Left cardiac atrium (tissue), 2 donors: ENCODE results near the gene FAM53A. TPM values are rescaled to one million over a fixed set of nuclear protein-coding genes. Genes with fewer than 3 reads are reported as not detected.

Experiments used
- total RNA-seq, 2 donors: library from RNA; stranded (reverse); fragmentation: NEBNext Ultra II Directional; extraction: Animal tissue kit (Norgen Biotek cat#: 25700); gene quantifications; one replicate each; pipeline ENCODE4 v1.2.1, GENCODE V29; 2021
- donor health status: DM: no; HTN: yes; CAD: no; lungs with severe emphysema.
- donor health status: DM: yes; HTN: yes; CAD: no.

Gene FAM53A
- total RNA-seq, 2 donors from 2014 or later, result 1.3 to 1.6 TPM

Other genes with a start within 250 kb of the FAM53A start
- gene SLBP, start 28.0 kb upstream of the FAM53A start, total RNA-seq, result 10 to 100 TPM; 15.8 to 18.2 TPM
- 10 to 100 TPM; 34.0 to 48.4 TPM for gene TMEM129, start 37.0 kb upstream of the FAM53A start, total RNA-seq
- gene TACC3, start 37.2 kb upstream of the FAM53A start, total RNA-seq, result 1 to 10 TPM; 6.3 to 9.2 TPM
- 1 to 10 TPM; 1.6 to 5.4 TPM for gene FGFR3, start 109.0 kb upstream of the FAM53A start, total RNA-seq
- 10 to 100 TPM; 37.2 to 50.5 TPM for gene LETM1, start 171.8 kb upstream of the FAM53A start, total RNA-seq
- gene NSD2, start 187.1 kb upstream of the FAM53A start, total RNA-seq, result 10 to 100 TPM; 30.0 to 38.7 TPM